HG03095 (cell line): ENCODE measurements around the gene SLC6A2.
"Not testable (repeated sequence)": the region's sequence is repeated elsewhere in the genome, so short reads cannot be mapped to it uniquely, and the experiment has no call there.

Experiments
- ATAC-seq: cut with Tn5 transposase; IDR thresholded peaks from one replicate; pipeline ENCODE4 v1.9.1; 2021; ENCODE audit warnings: moderate library complexity; ENCODE audit not compliant: unreplicated experiment

Gene SLC6A2

DNA sequence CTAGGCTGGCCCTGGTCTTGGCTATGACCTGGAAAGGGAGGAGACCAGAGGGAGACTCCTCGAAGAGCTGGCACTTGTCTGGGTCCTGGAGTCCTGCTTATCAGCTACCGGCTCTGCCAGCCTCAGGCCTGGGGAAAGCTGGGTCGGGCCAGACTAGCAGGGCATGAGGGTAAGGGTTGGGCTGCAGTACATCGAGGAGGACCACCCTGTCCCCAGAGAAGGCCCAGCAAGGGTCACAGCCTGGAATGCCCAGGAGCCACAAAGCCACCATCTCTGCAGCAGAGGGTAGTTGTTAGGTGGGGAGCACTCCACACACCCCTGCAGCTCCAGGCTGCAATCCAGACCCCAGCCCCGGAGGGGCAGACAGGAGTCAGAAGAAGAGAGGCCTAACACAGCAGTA is 54.0 kb downstream of the SLC6A2 start:
- no peak for ATAC-seq

DNA sequence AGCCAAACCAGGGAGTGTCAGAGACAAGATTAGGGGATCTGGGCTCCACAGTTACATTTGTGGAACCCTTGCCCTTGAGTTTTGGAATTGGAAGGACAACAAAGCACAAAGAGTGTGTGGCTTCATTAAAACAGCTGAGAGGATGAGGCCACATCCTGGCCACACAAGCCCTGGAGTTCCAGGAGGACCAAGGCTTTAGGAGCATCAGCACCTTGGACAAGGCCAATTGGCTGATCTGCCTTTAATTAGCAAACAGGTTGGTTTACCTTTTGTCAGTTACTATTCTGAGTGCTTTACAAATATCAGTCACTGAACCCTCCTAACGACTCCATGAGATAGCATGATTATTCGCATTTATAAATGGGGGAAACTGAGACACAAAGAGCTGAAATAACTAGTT is 54.7 kb downstream of the SLC6A2 start:
- no peak for ATAC-seq

DNA sequence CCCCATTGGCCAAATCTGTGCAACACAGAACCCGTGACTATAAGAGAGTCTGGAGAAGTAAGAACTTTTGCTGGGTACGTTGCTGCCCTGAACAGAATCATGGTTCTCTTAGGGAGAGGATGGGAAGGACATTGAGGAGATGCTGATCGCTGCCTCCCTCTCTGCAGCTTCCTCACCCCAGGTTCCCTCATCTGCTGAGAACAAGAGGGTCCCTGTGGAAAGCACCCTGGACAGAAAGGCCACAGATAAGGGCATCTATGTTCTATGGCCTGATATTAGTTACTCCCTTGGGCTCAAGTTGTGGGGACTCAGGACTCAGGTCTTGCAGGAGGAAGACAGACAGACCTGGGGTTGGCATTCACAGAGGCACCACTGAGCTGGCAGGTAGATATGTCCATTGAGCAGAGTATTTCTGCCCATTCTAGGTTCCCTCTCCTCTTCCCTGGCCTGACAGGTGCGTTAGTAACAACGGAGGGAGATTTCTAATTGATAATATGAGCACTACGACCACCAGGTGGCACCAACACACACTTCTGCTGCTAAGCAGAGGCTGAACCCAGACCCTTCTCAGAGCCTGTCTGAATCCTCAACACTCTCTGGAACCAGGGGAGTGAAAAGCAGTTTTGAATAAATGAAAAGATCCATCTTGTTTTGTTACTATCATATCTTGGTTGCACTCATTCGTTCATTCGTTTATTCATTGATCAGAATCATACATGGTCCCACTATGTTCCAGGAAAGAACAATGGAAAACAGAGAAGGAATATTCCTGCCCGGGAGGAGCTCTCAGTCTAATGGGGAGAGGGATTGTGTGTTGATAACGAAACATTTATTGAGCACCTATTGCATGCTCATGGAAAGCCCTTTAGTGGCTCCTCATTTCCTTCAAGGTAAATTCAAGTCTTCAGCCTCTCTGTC is 56.4 kb downstream of the SLC6A2 start:
- ATAC-seq: no peak

DNA sequence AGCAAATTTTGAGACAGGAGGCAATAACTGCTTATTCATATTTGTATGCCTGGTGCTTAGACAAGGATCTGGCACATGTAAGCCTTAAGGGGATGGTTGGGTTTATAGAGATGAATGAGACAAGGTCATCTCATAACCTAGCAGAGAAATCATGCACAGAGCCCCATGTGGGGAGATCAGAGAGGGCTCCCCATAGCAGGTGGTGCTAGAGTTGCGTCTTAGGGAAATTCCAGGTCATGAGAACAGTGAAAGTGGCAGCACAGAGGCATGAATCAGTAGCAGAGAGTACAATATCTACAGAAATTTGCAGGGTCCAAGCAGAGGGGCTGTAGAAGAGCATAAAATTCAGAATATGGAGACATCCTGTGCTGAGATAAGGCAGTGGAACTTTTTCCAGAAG is 57.3 kb downstream of the SLC6A2 start:
- no peak for ATAC-seq

DNA sequence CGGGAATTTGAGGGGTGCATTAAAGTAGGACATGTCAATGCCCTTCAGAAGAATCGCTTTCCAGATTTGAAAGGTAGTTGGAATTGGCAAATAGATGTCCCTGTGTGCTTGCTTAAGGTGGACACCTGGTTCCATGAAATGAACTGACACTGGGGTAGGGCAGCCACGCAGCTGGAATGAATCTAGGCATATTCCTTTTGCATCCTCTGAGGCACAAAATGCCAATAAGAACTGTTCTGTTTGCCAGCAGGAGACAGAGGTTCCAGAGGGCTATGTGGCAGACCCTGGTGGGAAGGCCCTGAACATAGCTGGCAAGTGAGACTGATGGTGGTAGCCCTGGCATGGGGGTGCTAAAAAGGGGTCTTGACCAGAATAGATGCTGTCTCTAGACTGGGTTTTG is 61.5 kb downstream of the SLC6A2 start:
- ATAC-seq: no peak

DNA sequence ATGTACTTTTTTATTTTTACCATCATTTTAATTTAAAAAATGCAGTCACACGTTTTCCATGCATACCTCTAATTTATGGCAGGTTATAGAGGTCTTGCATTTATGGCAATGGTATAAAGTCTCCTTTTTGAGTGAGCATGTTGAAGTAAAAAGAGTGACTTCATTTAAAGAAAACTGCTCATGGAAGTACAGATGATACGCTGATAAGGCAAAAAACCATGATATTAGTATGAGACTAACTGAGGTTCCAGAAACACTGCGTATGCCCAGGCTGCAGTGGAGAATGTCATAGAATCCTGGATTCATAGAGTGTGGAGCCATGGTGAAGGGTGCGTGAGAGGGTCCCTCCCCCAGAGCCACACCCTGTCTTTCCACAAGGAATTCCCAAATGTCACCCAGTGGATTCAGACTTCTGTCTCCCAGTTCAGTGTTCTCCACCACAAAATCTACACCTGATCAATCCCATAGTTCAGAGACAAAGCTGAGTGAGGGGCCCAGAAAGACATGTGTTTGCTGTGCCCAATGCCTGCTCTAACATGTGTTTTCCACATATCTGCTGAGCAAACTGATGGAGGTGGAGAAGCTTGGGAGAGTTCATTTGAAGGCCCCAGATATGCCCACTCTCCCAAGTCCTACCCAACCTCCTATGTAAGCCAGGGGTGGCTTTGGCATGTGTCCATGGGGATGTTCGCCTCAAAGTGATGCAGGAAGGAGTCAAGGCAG is 69.4 kb downstream of the SLC6A2 start:
- ATAC-seq: no peak

DNA sequence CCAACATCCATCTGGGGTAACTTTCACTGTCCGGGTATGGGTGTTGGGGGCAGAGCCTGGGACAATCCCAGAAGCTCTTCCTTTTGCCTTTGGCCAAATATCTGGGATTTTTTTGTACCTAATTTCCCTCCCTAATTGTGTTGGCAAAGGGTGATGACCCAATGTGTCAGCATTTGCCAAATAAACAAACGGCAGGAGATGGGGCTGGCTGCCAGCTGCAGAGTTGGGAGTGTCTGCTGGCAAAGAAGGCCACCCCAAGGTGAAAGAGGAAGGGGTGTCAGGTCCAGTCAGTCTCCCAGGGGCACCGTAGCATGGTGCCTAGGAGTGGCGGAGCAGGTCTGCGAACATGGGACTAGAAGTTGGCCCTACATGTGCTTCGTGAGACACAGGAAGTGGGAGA is 73.0 kb downstream of the SLC6A2 start:
- ATAC-seq: no peak

DNA sequence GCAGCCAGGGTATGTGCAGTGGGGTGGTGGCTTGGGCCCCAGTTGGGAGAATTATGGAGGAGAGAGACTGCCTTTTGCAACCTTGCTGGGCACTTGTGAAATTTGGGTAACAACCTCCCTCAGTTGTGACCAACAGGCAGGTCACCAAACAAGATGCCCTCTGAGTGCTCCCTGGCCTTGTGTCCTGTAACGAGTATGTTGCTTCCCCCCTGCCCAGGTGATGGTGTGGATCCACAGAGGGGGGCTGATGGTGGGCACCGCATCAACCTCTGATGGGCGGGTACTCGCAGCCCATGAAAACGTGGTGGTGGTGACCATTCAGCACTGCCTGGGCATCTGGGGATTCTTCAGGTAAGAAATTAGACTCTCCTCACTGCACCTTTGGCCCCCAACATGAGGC is 74.3 kb downstream of the SLC6A2 start:
- no peak for ATAC-seq

DNA sequence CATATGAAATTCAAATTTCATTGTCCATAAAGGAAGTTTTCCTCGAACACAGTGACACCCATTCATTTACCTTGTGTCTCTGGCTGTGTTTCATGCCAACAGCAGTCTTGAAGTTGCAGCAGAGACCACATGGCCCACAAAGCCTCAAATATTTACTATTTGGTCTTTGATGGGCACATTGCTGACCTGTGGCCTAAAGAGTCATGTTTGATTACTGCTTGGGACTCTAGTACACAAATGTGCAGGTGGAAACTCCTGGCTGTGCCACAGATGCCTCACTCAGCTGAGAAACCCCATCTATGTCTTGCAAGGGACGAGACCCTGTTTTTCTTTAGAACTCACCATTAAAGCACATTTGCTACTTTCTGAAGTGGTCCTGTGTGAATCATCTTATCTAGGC is 76.7 kb downstream of the SLC6A2 start:
- no peak for ATAC-seq

DNA sequence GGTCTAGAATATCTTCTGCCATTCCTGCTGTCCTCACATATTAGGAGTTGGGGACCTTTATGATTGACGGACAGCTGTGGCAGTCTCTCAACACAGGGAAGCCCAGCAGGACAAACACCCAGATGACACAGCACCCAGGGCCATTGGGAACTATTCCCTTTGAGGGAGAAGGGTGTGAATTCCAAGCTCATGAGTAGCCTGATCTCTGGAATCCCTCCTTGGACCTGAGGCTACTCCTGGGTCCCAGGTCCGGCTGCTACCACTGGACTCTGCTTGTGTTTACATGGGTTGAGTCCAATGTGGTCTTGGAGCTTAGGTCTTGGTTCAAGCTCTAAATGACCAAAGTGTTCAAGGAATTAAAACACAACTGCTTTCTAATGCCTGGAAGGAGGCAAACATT is 78.9 kb downstream of the SLC6A2 start:
- no peak for ATAC-seq

DNA sequence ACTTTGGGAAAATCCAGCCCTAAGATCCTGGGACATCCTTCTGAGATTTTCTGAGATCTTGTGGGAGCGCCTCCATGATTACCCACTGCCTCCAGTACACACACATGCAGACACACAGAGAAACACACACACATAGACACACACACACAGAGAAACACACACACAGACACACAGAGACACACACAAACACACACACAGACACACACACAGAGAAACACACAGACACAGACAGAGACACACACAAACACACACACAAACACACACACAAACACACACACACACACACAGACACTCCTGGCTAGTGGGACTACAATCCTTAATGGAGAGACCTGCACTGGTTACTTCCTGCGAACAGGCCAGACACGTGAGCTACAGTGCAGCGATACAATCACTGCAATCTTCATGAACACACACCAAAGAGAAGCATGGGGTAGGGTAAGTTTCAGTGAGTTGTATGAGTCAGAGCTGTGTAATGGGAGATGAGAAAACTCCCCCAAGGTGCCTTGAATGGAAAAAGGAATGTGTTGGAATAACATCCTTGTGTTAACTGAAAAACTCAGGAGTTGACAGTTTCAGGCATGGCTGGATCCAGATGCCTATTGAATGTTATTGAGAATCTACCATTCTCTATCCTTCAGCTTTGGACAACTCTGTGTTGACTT is 79.5 kb downstream of the SLC6A2 start:
- ATAC-seq: no peak

DNA sequence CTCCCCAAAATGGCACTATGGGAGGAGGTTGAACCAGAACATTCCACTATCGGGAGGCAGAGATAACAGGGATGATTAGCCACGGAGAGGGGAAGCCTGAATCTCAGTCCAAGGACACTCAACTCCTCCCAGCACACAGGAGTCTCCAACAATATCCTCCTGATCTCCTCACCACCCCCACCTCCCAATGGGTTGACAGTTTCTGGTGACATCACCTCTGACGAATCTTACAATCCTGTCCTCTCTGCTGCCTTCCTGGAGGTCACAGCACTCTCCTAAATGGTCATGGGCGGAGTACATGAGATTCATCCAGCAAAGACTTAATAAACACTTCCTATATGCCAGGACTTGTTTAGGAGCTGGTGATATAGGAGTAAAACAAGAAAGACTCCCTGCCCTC is 80.9 kb downstream of the SLC6A2 start:
- ATAC-seq: no peak

DNA sequence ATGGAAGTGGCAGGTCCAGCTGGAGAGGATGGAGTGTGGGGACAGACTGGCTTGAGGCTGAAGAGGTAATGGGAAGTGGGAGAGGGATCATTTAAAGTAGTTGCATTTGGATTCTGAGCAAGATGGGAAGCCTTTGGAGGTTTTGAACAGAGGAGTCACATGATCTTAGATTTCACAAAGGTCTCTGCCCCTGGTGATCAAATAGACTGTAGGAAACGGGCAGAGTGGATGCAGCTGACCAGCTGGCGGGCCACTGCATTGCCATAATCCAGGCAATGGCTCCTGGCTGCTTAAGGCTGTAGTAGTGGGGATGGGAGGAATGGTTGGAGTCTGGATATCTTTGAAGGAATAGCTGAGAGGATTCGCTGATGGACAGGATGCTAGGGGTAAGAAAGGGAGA is 81.5 kb downstream of the SLC6A2 start:
- ATAC-seq: no peak

DNA sequence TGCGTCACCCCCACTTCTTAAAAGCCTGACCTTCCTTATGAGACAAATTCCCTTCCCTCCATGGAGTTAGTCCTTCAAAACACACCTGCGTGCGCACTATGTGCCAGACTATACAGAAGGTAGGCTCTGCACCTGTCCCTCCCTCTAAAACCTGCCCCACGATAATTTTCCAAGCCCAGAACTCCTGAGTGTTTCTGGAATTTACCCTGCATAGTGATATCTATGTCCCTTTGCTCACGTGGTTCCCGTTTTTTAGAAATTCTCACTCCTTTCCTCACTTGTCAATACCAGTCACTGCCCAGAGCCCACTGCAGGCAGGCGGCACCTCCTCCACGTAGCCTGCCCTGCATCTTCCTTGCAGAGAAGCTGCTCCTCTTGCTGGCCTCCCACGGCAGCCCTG is 82.2 kb downstream of the SLC6A2 start:
- no peak for ATAC-seq

DNA sequence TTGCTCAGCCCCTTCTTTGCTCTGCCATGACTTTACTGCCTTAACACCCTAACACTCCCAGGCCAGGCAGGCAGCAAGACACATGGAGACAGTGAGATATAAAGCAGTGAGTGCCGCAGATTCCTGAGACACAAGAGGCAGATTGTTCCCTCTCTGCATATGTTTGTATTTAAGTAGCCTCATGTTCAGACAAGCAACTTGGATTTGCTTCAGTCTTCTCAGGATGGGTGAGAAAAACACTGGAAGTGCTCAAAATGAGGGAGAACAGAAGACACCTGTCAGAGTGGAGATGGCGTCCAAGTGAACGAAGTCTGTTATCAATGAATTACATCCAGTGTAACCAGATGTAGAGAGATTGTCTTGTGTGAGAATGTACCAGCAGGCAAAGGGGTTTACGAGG is 90.3 kb downstream of the SLC6A2 start:
- ATAC-seq: no peak

DNA sequence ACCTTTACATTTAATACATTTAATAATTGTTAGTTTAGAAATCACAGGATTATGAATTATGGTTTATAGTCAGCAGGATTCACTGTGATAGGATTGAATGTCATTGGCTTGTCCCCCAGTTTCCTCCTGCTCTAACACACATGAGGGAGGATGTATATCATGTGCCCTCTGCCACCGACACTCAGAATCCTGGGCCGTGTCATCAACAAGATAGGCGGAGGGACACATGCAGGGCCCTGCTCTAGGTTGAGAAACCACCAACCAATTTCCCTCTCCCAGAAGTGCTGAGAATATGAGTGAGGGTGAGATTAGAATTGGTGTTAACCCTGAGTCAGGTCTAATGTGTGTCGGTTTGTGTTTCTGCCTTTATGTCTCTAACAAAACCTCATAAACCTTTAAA is 92.0 kb downstream of the SLC6A2 start:
- no peak for ATAC-seq

DNA sequence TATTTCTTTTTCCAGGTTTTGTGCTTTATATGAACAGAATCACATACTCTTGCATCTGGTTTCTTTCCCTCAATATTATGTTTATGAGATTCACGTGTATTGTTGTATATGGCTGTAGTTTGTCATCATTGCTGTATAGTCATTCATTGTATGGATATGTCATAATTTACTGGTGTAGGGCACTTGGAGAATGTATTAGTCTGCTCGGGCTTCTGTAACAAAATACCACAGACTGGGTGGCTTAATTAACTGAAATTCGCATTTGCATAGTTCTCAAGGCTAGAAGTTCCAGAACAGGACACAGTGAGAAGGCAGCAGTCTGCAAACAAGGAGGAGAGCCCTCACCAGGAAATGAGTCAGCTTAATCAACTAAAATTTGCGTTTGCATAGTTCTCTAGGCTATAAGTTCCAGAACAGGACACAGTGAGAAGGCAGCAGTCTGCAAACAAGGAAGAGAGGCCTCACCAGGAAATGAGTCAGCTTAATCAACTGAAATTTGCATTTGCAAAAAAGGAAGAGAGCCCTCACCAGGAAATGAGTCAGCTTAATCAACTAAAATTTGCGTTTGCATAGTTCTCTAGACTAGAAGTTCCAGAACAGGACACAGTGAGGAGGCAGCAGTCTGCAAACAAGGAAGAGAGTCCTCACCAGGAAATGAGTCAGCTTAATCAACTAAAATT is 96.8 kb downstream of the SLC6A2 start:
- not testable (repeated sequence) for ATAC-seq

DNA sequence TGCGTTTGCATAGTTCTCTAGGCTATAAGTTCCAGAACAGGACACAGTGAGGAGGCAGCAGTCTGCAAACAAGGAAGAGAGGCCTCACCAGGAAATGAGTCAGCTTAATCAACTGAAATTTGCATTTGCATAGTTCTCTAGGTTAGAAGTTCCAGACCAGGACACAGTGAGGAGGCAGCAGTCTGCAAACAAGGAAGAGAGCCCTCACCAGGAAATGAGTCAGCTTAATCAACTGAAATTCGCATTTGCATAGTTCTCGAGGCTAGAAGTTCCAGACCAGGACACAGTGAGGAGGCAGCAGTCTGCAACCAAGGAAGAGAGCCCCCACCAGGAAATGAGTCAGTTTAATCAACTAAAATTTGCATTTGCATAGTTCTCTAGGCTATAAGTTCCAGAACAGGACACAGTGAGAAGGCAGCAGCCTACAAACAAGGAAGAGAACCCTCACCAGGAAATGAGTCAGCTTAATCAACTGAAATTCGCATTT is 97.4 kb downstream of the SLC6A2 start:
- not testable (repeated sequence) for ATAC-seq
